Muscle of leg (tissue), 11 donors: Measurements from ENCODE around the gene RTN1. TPM values are rescaled to one million over a fixed set of nuclear protein-coding genes. Genes with fewer than 3 reads are reported as not detected.

Source experiments
- DNase-seq: peaks from one replicate; pipeline ENCODE4 v3.0.0; 2013
- H3K27ac ChIP-seq: one replicate; pipeline ENCODE4 v1.5.1; 2013; ENCODE audit warnings: mild to moderate bottlenecking, low read length, control low read depth
- H3K27me3 ChIP-seq: one replicate; pipeline ENCODE4 v1.6.1; 2013; ENCODE audit warnings: low read length; ENCODE audit not compliant: control insufficient read depth, insufficient read depth
- H3K36me3 ChIP-seq: one replicate; pipeline ENCODE4 v1.6.1; 2013; ENCODE audit warnings: low read length; ENCODE audit not compliant: control insufficient read depth, insufficient read depth
- H3K4me1 ChIP-seq: one replicate; pipeline ENCODE4 v1.6.1; 2013; ENCODE audit warnings: low read length; ENCODE audit not compliant: control insufficient read depth, insufficient read depth
- H3K4me3 ChIP-seq: one replicate; pipeline ENCODE4 v1.5.1; 2013; ENCODE audit warnings: low read length, control low read depth
- H3K9me3 ChIP-seq: replicated peaks from 2 replicates; pipeline ENCODE4 v1.6.1; 2013; ENCODE audit warnings: low read depth, low read length; ENCODE audit not compliant: control insufficient read depth
- WGBS: methylation state at CpG from one replicate; pipeline ENCODE4 v1.1.5; 2013; ENCODE audit warnings: missing lambda C conversion rate; ENCODE audit not compliant: insufficient coverage; 5-methylcytosine and 5-hydroxymethylcytosine counted together
- polyA plus RNA-seq, 8 donors: library from polyadenylated mRNA; unstranded; fragments of 120-200 nt; gene quantifications; one replicate each; pipeline versions ENCODE4 v1.2.1 to v1.2.3, GENCODE V29; 2013; ENCODE audit warnings: inconsistent platforms in 1 of 8, low replicate concordance in 1 of 8; ENCODE audit not compliant: insufficient read length in 8 of 8, insufficient read depth in 1 of 8
- total RNA-seq: library from RNA; stranded (reverse); fragments of 120-200 nt; gene quantifications from one replicate; pipeline ENCODE4 v1.2.4, GENCODE V29; 2013

RTN1 gene
- total and polyA plus RNA-seq, 9 donors: 1.2 to 4.6 (median 1.9) TPM

DNA sequence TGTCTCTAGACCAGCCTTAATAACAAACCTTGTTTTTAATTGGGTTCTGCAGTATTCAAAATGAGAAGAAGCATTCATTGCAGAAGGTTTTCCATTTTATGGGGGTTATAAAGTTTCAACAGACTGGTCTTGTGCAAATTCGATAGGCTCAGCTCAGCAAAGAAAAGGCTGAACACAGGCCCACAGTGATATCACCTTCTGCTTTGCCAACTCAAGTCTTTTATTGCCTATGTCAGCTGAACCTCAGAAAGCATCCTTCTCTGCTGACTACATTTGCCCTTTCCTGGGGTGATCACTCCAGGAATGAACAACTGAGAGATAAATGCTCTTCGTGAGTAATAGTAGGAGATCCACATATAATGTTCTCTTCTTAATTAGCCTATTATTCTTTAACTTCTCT, 159.5 kb downstream of the RTN1 start:
- WGBS: no CpG with 5 or more reads among the region's 2 CpGs
- Histone ChIP-seq H3K27me3 (no peaks in the 10 kb centered on the region), H3K4me3 (no peak overlapping the region), H3K27ac (no peak overlapping the region), H3K36me3 (no peaks in the 10 kb centered on the region), H3K4me1 (no peaks in the 10 kb centered on the region), H3K9me3 (no peaks in the 10 kb centered on the region)
- DNase-seq: no peak

DNA sequence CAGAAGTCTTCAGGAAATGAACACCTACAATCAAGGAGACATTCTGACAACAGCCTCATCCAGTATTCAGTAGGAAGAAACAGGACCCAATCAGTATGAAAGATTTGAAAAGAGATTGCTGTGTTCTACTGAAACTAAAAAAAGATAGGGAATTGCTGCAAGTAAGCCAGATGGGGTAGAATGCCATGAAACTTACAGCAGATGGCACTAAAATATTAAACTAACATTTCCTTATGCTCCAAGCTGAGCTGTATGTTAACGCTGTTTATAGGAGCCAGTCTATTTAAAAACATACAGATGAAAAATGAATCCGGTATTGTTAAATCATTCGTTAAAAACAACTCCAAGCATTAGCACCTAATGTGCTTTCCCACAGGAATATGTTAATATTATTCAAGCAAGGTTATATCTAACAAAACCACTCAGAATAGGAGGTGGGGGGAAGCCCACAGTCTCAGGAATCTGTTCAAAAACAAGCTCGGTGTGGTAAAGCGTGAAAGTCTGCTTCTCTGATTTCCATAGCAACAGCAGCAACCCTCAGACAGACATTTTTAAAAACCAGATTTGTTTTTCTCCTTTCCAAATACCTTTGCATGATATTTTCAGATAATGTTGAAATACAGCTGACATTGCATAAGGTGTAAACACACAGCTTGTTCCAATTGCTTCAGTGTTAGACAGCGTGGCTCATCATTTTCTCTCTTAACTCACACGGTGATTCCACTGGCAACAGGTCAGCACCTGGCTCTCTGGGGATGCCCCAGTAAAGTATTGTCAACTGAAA, 162.6 kb downstream of the RTN1 start:
- Histone ChIP-seq H3K4me3 (no peak overlapping the region), H3K36me3 (no peaks in the 10 kb centered on the region), H3K4me1 (no peaks in the 10 kb centered on the region), H3K9me3 (no peaks in the 10 kb centered on the region), H3K27me3 (no peaks in the 10 kb centered on the region), H3K27ac (no peak overlapping the region)
- DNase-seq: peak; percentile 31
- WGBS: 60% methylated on average over 1 of the region's 7 CpGs

DNA sequence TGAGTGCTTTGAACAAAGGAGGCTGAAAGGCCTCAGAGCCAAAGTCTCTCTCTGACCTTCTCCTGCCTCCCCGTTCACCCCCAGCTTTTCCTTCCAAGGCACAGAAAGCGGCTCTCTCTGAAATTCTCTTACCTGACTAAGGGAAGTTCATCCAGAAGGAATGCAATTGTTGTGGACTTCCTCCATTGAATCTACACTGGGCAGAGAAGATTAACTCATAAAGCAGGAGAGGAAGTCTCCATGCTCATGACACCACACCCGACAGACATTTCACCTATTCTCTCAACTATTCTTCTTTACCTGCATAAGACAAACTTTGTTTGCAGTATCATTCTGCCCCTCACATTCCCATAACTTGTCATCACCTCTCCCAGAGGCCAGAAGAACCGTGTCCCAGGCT, 164.7 kb downstream of the RTN1 start:
- no peaks in the 10 kb centered on the region for H3K9me3 ChIP-seq
- 62% methylated on average over 2 of the region's 4 CpGs for WGBS
- H3K4me1 ChIP-seq: no peaks in the 10 kb centered on the region
- H3K27me3 ChIP-seq: no peaks in the 10 kb centered on the region
- no peak overlapping the region for H3K4me3 ChIP-seq
- DNase-seq: no peak
- no peak overlapping the region for H3K27ac ChIP-seq
- H3K36me3 ChIP-seq: no peaks in the 10 kb centered on the region

- Histone ChIP-seq H3K4me3 (no peak overlapping the region), H3K27ac (no peak overlapping the region), H3K36me3 (no peaks in the 10 kb centered on the region), H3K9me3 (no peaks in the 10 kb centered on the region), H3K27me3 (no peaks in the 10 kb centered on the region), H3K4me1 (no peaks in the 10 kb centered on the region)
- no CpG with 5 or more reads among the region's 2 CpGs for WGBS
- no peak for DNase-seq
Observed at GRCh38 chr14:59705245-59705644, 165.3 kb downstream of the RTN1 start.

GRCh38 chr14:59704054-59704645, 166.4 kb downstream of the RTN1 start:
- no peak for DNase-seq
- no peaks in the 10 kb centered on the region for H3K36me3 ChIP-seq
- WGBS: 60% methylated on average over 4 of the region's 5 CpGs

GRCh38 chr14:59699442-59699841, 171.1 kb downstream of the RTN1 start:
- no peaks in the 10 kb centered on the region for H3K9me3 ChIP-seq
- H3K4me3 ChIP-seq: no peak overlapping the region
- H3K27ac ChIP-seq: no peak overlapping the region
- no peaks in the 10 kb centered on the region for H3K27me3 ChIP-seq
- DNase-seq: peak; percentile 34
- no peaks in the 10 kb centered on the region for H3K36me3 ChIP-seq
- 86% methylated on average over 1 of the region's 2 CpGs for WGBS
- no peaks in the 10 kb centered on the region for H3K4me1 ChIP-seq

More at GRCh38 chr14:59704054-59704645, 166.4 kb downstream of the RTN1 start:
- Histone ChIP-seq H3K4me3 (no peak overlapping the region), H3K27me3 (no peaks in the 10 kb centered on the region), H3K27ac (no peak overlapping the region), H3K4me1 (no peaks in the 10 kb centered on the region), H3K9me3 (no peaks in the 10 kb centered on the region)

DNA sequence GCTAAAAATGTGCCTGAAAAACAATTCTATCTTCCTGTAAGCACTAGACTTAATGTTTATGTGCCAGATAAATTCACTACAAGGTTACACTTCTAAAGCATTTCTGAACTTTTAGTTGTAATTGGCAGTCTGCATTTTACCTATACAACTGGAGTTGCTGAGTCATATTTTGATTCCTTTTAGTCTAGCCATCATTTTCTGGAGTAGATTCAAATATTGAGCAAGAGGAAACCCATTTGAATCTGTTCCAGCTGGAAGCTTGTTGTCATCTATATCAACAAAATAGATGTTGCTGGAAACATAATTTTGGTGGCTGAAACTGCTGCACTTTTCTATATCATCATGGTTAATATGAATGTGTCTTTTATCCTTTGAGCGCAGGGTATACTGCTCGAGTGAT, 171.8 kb downstream of the RTN1 start:
- Histone ChIP-seq H3K36me3 (no peaks in the 10 kb centered on the region), H3K4me1 (no peaks in the 10 kb centered on the region), H3K27ac (no peak overlapping the region), H3K9me3 (no peaks in the 10 kb centered on the region), H3K27me3 (no peaks in the 10 kb centered on the region), H3K4me3 (no peak overlapping the region)
- DNase-seq: peak; percentile 13
- no CpG with 5 or more reads among the region's 2 CpGs for WGBS

DNA sequence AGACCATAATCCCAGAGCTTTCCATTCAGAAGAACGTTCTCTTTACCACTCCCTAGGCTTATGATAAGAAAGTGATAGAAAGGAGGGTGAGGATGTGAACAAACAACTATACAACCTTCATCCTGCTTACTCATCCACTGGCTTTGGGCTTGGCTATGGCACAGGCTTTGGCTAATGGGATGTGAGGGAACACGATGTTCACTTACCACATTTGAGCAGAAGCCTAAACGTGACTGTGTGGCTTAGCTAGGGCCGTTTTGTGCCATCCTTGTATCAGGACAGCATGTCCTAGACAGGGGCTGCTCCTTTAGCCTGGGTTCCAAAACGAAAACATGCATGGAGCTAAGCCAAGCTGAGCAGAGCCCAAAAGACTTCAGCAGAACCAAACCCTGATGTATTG, 175.4 kb downstream of the RTN1 start:
- Histone ChIP-seq H3K27me3 (no peaks in the 10 kb centered on the region), H3K4me3 (no peak overlapping the region), H3K4me1 (no peaks in the 10 kb centered on the region), H3K9me3 (no peaks in the 10 kb centered on the region), H3K27ac (no peak overlapping the region), H3K36me3 (no peaks in the 10 kb centered on the region)
- DNase-seq: no peak
- WGBS: 71% methylated on average over 3 of the region's 5 CpGs

DNA sequence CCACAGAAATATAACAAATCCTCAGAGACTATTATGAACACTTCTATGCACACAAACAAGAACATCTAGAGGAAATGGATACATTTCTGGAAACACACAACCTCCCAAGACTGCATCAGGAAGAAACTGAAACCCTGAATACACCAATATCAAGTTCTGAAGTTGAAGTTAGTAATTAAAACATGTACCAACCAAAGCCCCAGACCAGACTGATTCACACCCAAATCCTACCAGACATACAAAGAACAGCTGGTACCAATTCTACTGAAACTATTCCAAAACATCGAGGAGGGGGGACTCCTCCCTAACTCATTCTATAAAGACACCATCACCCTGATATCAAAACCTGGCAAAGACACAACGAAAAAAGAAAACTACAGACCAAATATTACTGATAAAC, 179.3 kb downstream of the RTN1 start:
- WGBS: no CpG with 5 or more reads among the region's 2 CpGs
- Histone ChIP-seq H3K36me3 (no peaks in the 10 kb centered on the region), H3K27me3 (no peaks in the 10 kb centered on the region), H3K4me1 (no peaks in the 10 kb centered on the region), H3K4me3 (no peak overlapping the region), H3K9me3 (no peaks in the 10 kb centered on the region), H3K27ac (no peak overlapping the region)
- no peak for DNase-seq

- no peak for DNase-seq
- Histone ChIP-seq H3K4me3 (no peak overlapping the region), H3K27ac (no peak overlapping the region), H3K27me3 (no peaks in the 10 kb centered on the region), H3K36me3 (no peaks in the 10 kb centered on the region), H3K9me3 (no peaks in the 10 kb centered on the region), H3K4me1 (no peaks in the 10 kb centered on the region)
- 29% methylated on average over 1 of the region's 1 CpG for WGBS
Observed at GRCh38 chr14:59690426-59690825, 180.2 kb downstream of the RTN1 start.
